Measurements from ENCODE around the gene MYADML2. TPM values are rescaled to one million over a fixed set of nuclear protein-coding genes. Genes with fewer than 3 reads are reported as not detected.

MYADML2 gene
- total and polyA plus RNA-seq, 7 experiments from 2014 or later, result not detected

GRCh38 chr17:81900181-81900820, 46.7 kb downstream of the MYADML2 start:
- no peak overlapping the region for H3K4me3 ChIP-seq (ENCODE audit: low read length)
- ChIA-PET POLR2A (no interaction called here), CTCF (no interaction called here)
- H3K9me3 ChIP-seq (ENCODE audit: control insufficient read depth in 2 of 3, low read length in 3 of 3), result no peaks in the 10 kb centered on the region
- H3K4me1 Mint-ChIP-seq, result peaks cover 0 to 10% (median 8%) of the 10 kb centered on the region in 7 donors
- intact Hi-C loops (cut with micrococcal nuclease), result no loop called here
- peak overlapping the region in 1 of 9 donors; percentile 54 for H3K27ac Mint-ChIP-seq
- peaks cover 0 to 4% of the 10 kb centered on the region in 2 donors for H3K27me3 ChIP-seq (ENCODE audit: control insufficient read depth in 2 of 2, insufficient read depth in 2 of 2, low read length in 2 of 2)
- no peak for DNase-seq
- H3K36me3 Mint-ChIP-seq, result peaks cover 5 to 28% (median 17%) of the 10 kb centered on the region in 5 donors
- ATAC-seq, result no peak
- H3K27ac ChIP-seq (ENCODE audit: low read depth, low read length), result no peak overlapping the region
- H3K4me3 Mint-ChIP-seq, result peak overlapping the region in 3 of 10 donors; percentile 47 to 70 (median 55)
- no peaks in the 10 kb centered on the region for H3K9me3 Mint-ChIP-seq
- H3K27me3 Mint-ChIP-seq, result peaks cover 8 to 18% (median 8%) of the 10 kb centered on the region in 5 donors
- H3K4me1 ChIP-seq (ENCODE audit: control insufficient read depth in 2 of 2, insufficient read depth in 2 of 2, low read length in 2 of 2), result no peaks in the 10 kb centered on the region
- peaks cover 0 to 58% (median 12%) of the 10 kb centered on the region in 3 experiments for H3K36me3 ChIP-seq (ENCODE audit: control insufficient read depth in 2 of 3, insufficient read depth in 3 of 3, low read length in 3 of 3)

- H3K36me3 ChIP-seq (ENCODE audit: control insufficient read depth in 2 of 3, insufficient read depth in 3 of 3, low read length in 3 of 3), result peaks cover 0 to 54% (median 14%) of the 10 kb centered on the region in 3 experiments
- peaks cover 8 to 18% (median 8%) of the 10 kb centered on the region in 5 donors for H3K27me3 Mint-ChIP-seq
- peaks cover 5 to 31% (median 17%) of the 10 kb centered on the region in 5 donors for H3K36me3 Mint-ChIP-seq
- H3K9me3 Mint-ChIP-seq, result no peaks in the 10 kb centered on the region
- H3K9me3 ChIP-seq (ENCODE audit: control insufficient read depth in 2 of 3, low read length in 3 of 3), result no peaks in the 10 kb centered on the region
- no peak overlapping the region for H3K4me3 ChIP-seq (ENCODE audit: low read length)
- H3K27ac Mint-ChIP-seq, result no peak overlapping the region
- DNase-seq (no peak), ATAC-seq (no peak)
- intact Hi-C loops (cut with micrococcal nuclease), result no loop called here
- no peak overlapping the region for H3K27ac ChIP-seq (ENCODE audit: low read depth, low read length)
- CTCF ChIA-PET, result no interaction called here
- H3K4me3 Mint-ChIP-seq, result no peak overlapping the region
- H3K27me3 ChIP-seq (ENCODE audit: control insufficient read depth in 2 of 2, insufficient read depth in 2 of 2, low read length in 2 of 2), result peaks cover 0 to 4% of the 10 kb centered on the region in 2 donors
- POLR2A ChIA-PET, result no interaction called here
- no peaks in the 10 kb centered on the region for H3K4me1 ChIP-seq (ENCODE audit: control insufficient read depth in 2 of 2, insufficient read depth in 2 of 2, low read length in 2 of 2)
- H3K4me1 Mint-ChIP-seq, result peaks cover 0 to 10% (median 8%) of the 10 kb centered on the region in 7 donors
Measured at GRCh38 chr17:81899514-81900166, 47.4 kb downstream of the MYADML2 start.

- ChIA-PET POLR2A (no interaction called here), CTCF (no interaction called here)
- no peaks in the 10 kb centered on the region for H3K4me1 ChIP-seq (ENCODE audit: control insufficient read depth in 2 of 2, insufficient read depth in 2 of 2, low read length in 2 of 2)
- H3K4me1 Mint-ChIP-seq, result peaks cover 0 to 10% (median 8%) of the 10 kb centered on the region in 7 donors
- ATAC-seq (no peak), DNase-seq (no peak)
- intact Hi-C loops (cut with micrococcal nuclease), result no loop called here
- no peaks in the 10 kb centered on the region for H3K9me3 ChIP-seq (ENCODE audit: control insufficient read depth in 2 of 3, low read length in 3 of 3)
- no peak overlapping the region for H3K4me3 ChIP-seq (ENCODE audit: low read length)
- H3K27me3 ChIP-seq (ENCODE audit: control insufficient read depth in 2 of 2, insufficient read depth in 2 of 2, low read length in 2 of 2), result peaks cover 0 to 4% of the 10 kb centered on the region in 2 donors
- no peak overlapping the region for H3K4me3 Mint-ChIP-seq
- H3K27ac ChIP-seq (ENCODE audit: low read depth, low read length), result no peak overlapping the region
- peaks cover 0 to 49% (median 14%) of the 10 kb centered on the region in 3 experiments for H3K36me3 ChIP-seq (ENCODE audit: control insufficient read depth in 2 of 3, insufficient read depth in 3 of 3, low read length in 3 of 3)
- H3K27me3 Mint-ChIP-seq, result peaks cover 8 to 18% (median 8%) of the 10 kb centered on the region in 5 donors
- H3K36me3 Mint-ChIP-seq, result peaks cover 5 to 31% (median 17%) of the 10 kb centered on the region in 5 donors
- no peaks in the 10 kb centered on the region for H3K9me3 Mint-ChIP-seq
- H3K27ac Mint-ChIP-seq, result no peak overlapping the region
Measured at GRCh38 chr17:81898885-81899284, 48.1 kb downstream of the MYADML2 start.

- Mint-ChIP-seq H3K27me3 (peaks cover 8 to 18% (median 8%) of the 10 kb centered on the region in 5 donors), H3K36me3 (peaks cover 5 to 31% (median 17%) of the 10 kb centered on the region in 5 donors), H3K4me1 (peaks cover 0 to 10% (median 8%) of the 10 kb centered on the region in 7 donors), H3K4me3 (peak overlapping the region in 1 of 10 donors; percentile 25), H3K27ac (no peak overlapping the region), H3K9me3 (no peaks in the 10 kb centered on the region)
- Histone ChIP-seq H3K4me1 (ENCODE audit: control insufficient read depth in 2 of 2, insufficient read depth in 2 of 2, low read length in 2 of 2) (no peaks in the 10 kb centered on the region), H3K9me3 (ENCODE audit: control insufficient read depth in 2 of 3, low read length in 3 of 3) (no peaks in the 10 kb centered on the region), H3K27me3 (ENCODE audit: control insufficient read depth in 2 of 2, insufficient read depth in 2 of 2, low read length in 2 of 2) (peaks cover 0 to 4% of the 10 kb centered on the region in 2 donors), H3K4me3 (ENCODE audit: low read length) (no peak overlapping the region), H3K36me3 (ENCODE audit: control insufficient read depth in 2 of 3, insufficient read depth in 3 of 3, low read length in 3 of 3) (peaks cover 0 to 49% (median 14%) of the 10 kb centered on the region in 3 experiments), H3K27ac (ENCODE audit: low read depth, low read length) (no peak overlapping the region)
- ChIA-PET POLR2A (no interaction called here), CTCF (no interaction called here)
- intact Hi-C loops (cut with micrococcal nuclease), result no loop called here
- DNase-seq (no peak), ATAC-seq (no peak)
Measured at GRCh38 chr17:81898029-81898866, 48.8 kb downstream of the MYADML2 start.

- Histone ChIP-seq H3K27ac (ENCODE audit: low read depth, low read length) (no peak overlapping the region), H3K4me3 (ENCODE audit: low read length) (no peak overlapping the region), H3K4me1 (ENCODE audit: control insufficient read depth in 2 of 2, insufficient read depth in 2 of 2, low read length in 2 of 2) (peaks cover 9 to 12% of the 10 kb centered on the region in 2 donors), H3K9me3 (ENCODE audit: control insufficient read depth in 2 of 3, low read length in 3 of 3) (no peaks in the 10 kb centered on the region), H3K27me3 (ENCODE audit: control insufficient read depth in 2 of 2, insufficient read depth in 2 of 2, low read length in 2 of 2) (no peaks in the 10 kb centered on the region), H3K36me3 (ENCODE audit: control insufficient read depth in 2 of 3, insufficient read depth in 3 of 3, low read length in 3 of 3) (peaks cover 0 to 47% (median 14%) of the 10 kb centered on the region in 3 experiments)
- no peak overlapping the region for H3K27ac Mint-ChIP-seq
- CTCF ChIA-PET, result no interaction called here
- H3K27me3 Mint-ChIP-seq, result peaks cover 0 to 7% (median 0%) of the 10 kb centered on the region in 5 donors
- H3K36me3 Mint-ChIP-seq, result peaks cover 5 to 26% (median 14%) of the 10 kb centered on the region in 5 donors
- intact Hi-C loops (cut with micrococcal nuclease), result no loop called here
- peaks cover 0 to 12% (median 7%) of the 10 kb centered on the region in 7 donors for H3K4me1 Mint-ChIP-seq
- H3K9me3 Mint-ChIP-seq, result no peaks in the 10 kb centered on the region
- H3K4me3 Mint-ChIP-seq, result no peak overlapping the region
- DNase-seq, result no peak
- POLR2A ChIA-PET, result interaction anchor here (1.2 kb wide), 1 partner anchor 29 kb away, joined by 3 read pairs; no protein-coding TSS in a partner anchor
- no peak for ATAC-seq
Measured at GRCh38 chr17:81895400-81895799, 51.6 kb downstream of the MYADML2 start.

- Histone ChIP-seq H3K4me3 (ENCODE audit: low read length) (peak overlapping the region; percentile 79), H3K4me1 (ENCODE audit: control insufficient read depth in 2 of 2, insufficient read depth in 2 of 2, low read length in 2 of 2) (peaks cover 16 to 20% of the 10 kb centered on the region in 2 donors), H3K36me3 (ENCODE audit: control insufficient read depth in 2 of 3, insufficient read depth in 3 of 3, low read length in 3 of 3) (peaks cover 11 to 51% (median 24%) of the 10 kb centered on the region in 3 experiments), H3K27me3 (ENCODE audit: control insufficient read depth in 2 of 2, insufficient read depth in 2 of 2, low read length in 2 of 2) (no peaks in the 10 kb centered on the region), H3K27ac (ENCODE audit: low read depth, low read length) (peak overlapping the region; percentile 82), H3K9me3 (ENCODE audit: control insufficient read depth in 2 of 3, low read length in 3 of 3) (no peaks in the 10 kb centered on the region)
- ChIA-PET CTCF (no interaction called here), POLR2A (interaction anchor here (0.7 to 5.2 kb wide), 8 partner anchors 13 to 367 kb away, joined by 3 to 26 read pairs (median 4); partner anchors contain the start of genes ARL16, HGS and SIRT7)
- Mint-ChIP-seq H3K4me3 (peak overlapping the region; percentile 87 to 98 (median 94)), H3K27me3 (no peaks in the 10 kb centered on the region), H3K9me3 (peaks cover 0 to 1% (median 0%) of the 10 kb centered on the region in 11 donors), H3K27ac (peak overlapping the region; percentile 84 to 99 (median 97)), H3K36me3 (peaks cover 9 to 26% (median 14%) of the 10 kb centered on the region in 5 donors), H3K4me1 (peaks cover 0 to 32% (median 18%) of the 10 kb centered on the region in 7 donors)
- peak in 1 of 9 donors; percentile 38 for DNase-seq
- peak; percentile 11 for ATAC-seq
- intact Hi-C loops (cut with micrococcal nuclease), result loop anchor here (1.0 to 5.0 kb wide), 8 partner anchors 20 to 131 kb away; partner anchors contain the start of genes ARHGDIA (in 2 of the 2), PCYT2 (in 2 of the 2), CENPX (in 1 of the 2) and MAFG (in 1 of the 2)
Measured at GRCh38 chr17:81891303-81891552, 55.8 kb downstream of the MYADML2 start.
